Camera-type eye (tissue), 1 donor: Measurements from ENCODE around the gene DCUN1D5. TPM values are rescaled to one million over a fixed set of nuclear protein-coding genes. Genes with fewer than 3 reads are reported as not detected.

ENCODE experiments used
- total RNA-seq: library from RNA; depleted of rRNA; stranded (reverse); fragments of >200 nt; gene quantifications from one replicate; pipeline ENCODE4 v1.2.3, GENCODE V29; 2014

Gene DCUN1D5
- total RNA-seq: 50.9 TPM

DNA sequence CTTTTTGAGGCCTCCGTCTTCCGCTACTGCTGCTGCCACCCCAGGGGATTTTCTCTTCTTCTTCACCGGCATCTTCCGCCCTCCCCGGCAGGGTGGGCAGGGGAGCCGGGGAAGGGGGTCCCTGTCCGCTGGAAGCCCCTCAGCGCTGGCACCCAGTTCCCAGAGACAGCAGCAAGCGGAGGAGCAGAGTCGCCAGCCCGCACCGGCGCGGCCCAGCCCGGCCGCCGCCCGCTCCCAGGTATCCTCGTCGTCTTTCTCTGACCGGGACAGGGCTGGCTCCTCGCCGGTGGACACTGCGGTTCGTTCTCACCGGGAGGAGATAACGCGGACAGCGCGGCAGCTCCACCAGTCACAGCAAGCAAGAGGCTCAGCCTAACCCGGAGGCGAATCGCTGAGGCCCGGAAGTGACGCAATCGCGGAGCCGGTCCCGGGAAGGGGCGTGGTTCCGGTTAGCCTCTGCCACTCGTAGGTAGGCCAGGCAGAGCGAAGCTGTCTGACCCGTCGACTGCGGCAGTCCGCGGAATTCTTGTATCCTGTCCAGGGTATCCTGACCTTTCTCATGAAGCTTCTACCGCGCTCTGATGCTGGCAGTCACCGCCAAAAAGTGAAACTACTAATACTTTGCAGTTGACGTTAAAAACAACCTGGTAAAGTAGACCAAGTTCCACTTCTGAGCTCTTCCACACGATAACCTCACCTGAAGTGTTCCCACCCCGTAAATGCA lies at the start of gene DCUN1D5:
Gene DCUN1D5, minus strand, starts transcription at position 360 of the 724 bp plus-strand sequence. Its CDS starts 288 bp downstream, at position 72.

DNA sequence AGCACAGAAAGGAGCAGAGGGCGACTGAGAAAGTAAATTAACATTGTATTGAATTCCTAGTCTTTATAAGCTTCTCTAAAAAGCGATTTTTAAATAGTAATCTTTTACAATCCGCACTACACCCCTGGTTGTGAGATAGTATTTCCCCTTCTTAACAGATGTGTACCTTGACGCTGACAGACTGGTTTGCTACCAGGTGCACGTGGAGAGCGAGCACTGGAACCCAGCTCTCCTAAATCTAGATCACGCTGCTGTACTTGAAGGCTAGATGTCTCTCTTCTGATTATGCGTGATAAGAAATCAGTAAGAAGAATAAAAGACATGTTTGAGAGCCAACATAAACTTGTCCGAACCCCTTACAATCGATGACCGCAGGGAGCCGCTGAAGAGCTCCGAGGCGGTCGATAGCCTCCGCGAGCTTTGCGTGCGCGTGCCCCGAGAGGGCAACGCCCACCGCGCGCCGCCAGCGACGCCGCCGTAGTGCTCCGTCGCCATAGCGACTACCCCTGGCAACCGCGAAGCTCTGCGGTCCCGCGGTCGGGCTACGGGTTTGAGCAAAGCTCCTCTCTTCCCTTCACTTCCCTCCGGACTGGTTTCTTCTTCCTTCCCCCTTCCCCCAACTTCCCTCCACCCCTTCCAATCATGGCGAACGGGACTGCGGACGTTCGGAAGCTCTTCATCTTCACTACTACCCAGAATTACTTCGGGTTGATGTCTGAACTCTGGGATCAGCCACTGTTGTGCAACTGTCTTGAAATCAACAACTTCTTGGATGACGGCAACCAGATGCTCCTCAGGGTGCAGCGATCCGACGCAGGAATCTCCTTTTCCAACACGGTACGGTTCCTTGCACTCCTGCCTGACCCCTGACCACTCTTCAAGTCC lies 17.2 kb upstream of the DCUN1D5 start, which contains the start of gene DYNC2H1:
Gene DYNC2H1, plus strand, starts transcription at position 494 of the 885 bp plus-strand sequence. Its CDS starts 149 bp downstream, at position 643.

Other genes with a start within 250 kb of the DCUN1D5 start
- gene MMP3, start 248.6 kb downstream of the DCUN1D5 start, total RNA-seq: not detected
- gene MMP12, start 217.2 kb downstream of the DCUN1D5 start, total RNA-seq: not detected
- not detected for gene MMP13, start 136.4 kb downstream of the DCUN1D5 start, total RNA-seq
- 69.3 TPM for gene DYNC2H1, start 17.3 kb upstream of the DCUN1D5 start, total RNA-seq